ENCODE measurements around the gene DDX41. TPM values are rescaled to one million over a fixed set of nuclear protein-coding genes. Genes with fewer than 3 reads are reported as not detected.

DDX41 gene
- total and polyA plus RNA-seq, 2 donors (not counting 1 experiment from before 2014, with no cell fraction given) = 110 to 168 TPM

DNA sequence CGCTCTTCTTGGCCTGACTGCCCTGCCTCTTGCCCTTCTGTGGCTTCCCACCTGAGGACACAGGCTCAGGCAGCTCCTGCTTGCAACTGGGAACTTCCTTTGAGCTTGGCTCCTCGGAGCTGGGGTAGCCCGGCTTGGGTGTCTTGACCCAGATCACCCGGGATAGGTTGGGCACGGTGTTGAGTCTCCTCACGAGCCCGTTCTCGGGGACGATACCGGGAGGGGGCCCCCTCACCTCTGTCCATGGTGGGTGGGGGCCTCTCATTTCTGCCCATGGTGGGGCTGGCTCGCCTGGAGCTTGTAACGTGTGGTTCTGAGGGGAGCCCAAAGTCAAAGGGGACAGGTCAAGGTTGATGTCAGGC, 7.8 kb upstream of the DDX41 start:
- H3K79me2 ChIP-seq (ENCODE audit: control insufficient read depth, insufficient read depth, low read length) = peaks cover 22% of the 10 kb centered on the region
- H3K4me2 ChIP-seq (replicated peaks; ENCODE audit: low read depth, low read length, poor library complexity, severe bottlenecking) = no peak overlapping the region
- H4K20me1 ChIP-seq (ENCODE audit: control insufficient read depth, insufficient read depth, low read length, poor library complexity, severe bottlenecking) = peaks cover 20% of the 10 kb centered on the region
- 98% methylated on average over 7 of the region's 12 CpGs for WGBS (ENCODE audit: insufficient coverage)
- ATAC-seq (ENCODE audit: low read depth) (no peak), DNase-seq (no peak)
- no peaks in the 10 kb centered on the region for H3K27me3 ChIP-seq (replicated peaks in 1 of 4; ENCODE audit: control extremely low read depth in 1 of 4, control insufficient read depth in 3 of 4, insufficient read depth in 4 of 4, low read length in 3 of 4)
- H2AFZ ChIP-seq (ENCODE audit: insufficient read depth, low read depth, low read length, poor library complexity, severe bottlenecking) = no peak overlapping the region
- H3K9me3 Mint-ChIP-seq (ENCODE audit: insufficient read depth) = no peaks in the 10 kb centered on the region
- H3K4me1 Mint-ChIP-seq = peaks cover 16% of the 10 kb centered on the region
- intact Hi-C loops (cut with micrococcal nuclease) = no loop called here
- no peak overlapping the region for H3K27ac Mint-ChIP-seq
- ChIA-PET CTCF (interaction anchor here (1.0 kb wide), 1 partner anchor 13 kb away, joined by 3 read pairs; no protein-coding TSS in a partner anchor), POLR2A (no interaction called here)
- H3K4me3 Mint-ChIP-seq = no peak overlapping the region
- H3K27me3 Mint-ChIP-seq = no peaks in the 10 kb centered on the region
- H3K27ac ChIP-seq (ENCODE audit: low read length in 2 of 2) = no peak overlapping the region
- no peak overlapping the region for H3K9ac ChIP-seq (ENCODE audit: low read length)
- peaks cover 0 to 4% of the 10 kb centered on the region in 2 donors for H3K4me1 ChIP-seq (ENCODE audit: control insufficient read depth in 2 of 2, insufficient read depth in 2 of 2, low read length in 2 of 2)
- no peak overlapping the region for H3K4me3 ChIP-seq (ENCODE audit: control extremely low read depth in 1 of 5, extremely low read depth in 1 of 5, insufficient read depth in 1 of 5, low read depth in 2 of 5, low read length in 4 of 5)
- no peaks in the 10 kb centered on the region for H3K9me3 ChIP-seq (ENCODE audit: control extremely low read depth in 1 of 3, control insufficient read depth in 2 of 3, insufficient read depth in 1 of 3, low read length in 2 of 3)
- peaks cover 1 to 80% of the 10 kb centered on the region in 2 experiments for H3K36me3 ChIP-seq (replicated peaks in 1 of 2; ENCODE audit: control extremely low read depth in 1 of 2, control insufficient read depth in 1 of 2, extremely low read depth in 1 of 2, insufficient read depth in 2 of 2, low read length in 1 of 2)
- TF ChIP-seq, protein P1, sequence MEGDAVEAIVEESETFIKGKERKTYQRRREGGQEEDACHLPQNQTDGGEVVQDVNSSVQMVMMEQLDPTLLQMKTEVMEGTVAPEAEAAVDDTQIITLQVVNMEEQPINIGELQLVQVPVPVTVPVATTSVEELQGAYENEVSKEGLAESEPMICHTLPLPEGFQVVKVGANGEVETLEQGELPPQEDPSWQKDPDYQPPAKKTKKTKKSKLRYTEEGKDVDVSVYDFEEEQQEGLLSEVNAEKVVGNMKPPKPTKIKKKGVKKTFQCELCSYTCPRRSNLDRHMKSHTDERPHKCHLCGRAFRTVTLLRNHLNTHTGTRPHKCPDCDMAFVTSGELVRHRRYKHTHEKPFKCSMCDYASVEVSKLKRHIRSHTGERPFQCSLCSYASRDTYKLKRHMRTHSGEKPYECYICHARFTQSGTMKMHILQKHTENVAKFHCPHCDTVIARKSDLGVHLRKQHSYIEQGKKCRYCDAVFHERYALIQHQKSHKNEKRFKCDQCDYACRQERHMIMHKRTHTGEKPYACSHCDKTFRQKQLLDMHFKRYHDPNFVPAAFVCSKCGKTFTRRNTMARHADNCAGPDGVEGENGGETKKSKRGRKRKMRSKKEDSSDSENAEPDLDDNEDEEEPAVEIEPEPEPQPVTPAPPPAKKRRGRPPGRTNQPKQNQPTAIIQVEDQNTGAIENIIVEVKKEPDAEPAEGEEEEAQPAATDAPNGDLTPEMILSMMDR (IDR thresholded peaks at IDR 0.05) = no peak
- TF ChIP-seq EZH2 (IDR thresholded peaks at IDR 0.05; ENCODE audit: borderline replicate concordance, insufficient read depth, low read depth, low read length, poor library complexity, severe bottlenecking) = no peak

GRCh38 chr5:177523711-177524538, 7.2 kb upstream of the DDX41 start:
- intact Hi-C loops (cut with micrococcal nuclease) = no loop called here
- Histone ChIP-seq H4K20me1 (ENCODE audit: control insufficient read depth, insufficient read depth, low read length, poor library complexity, severe bottlenecking) (peaks cover 20% of the 10 kb centered on the region), H3K9me3 (ENCODE audit: control extremely low read depth in 1 of 3, control insufficient read depth in 2 of 3, insufficient read depth in 1 of 3, low read length in 2 of 3) (no peaks in the 10 kb centered on the region), H3K4me2 (replicated peaks; ENCODE audit: low read depth, low read length, poor library complexity, severe bottlenecking) (no peak overlapping the region), H3K4me1 (ENCODE audit: control insufficient read depth in 2 of 2, insufficient read depth in 2 of 2, low read length in 2 of 2) (peaks cover 0 to 10% of the 10 kb centered on the region in 2 donors), H3K4me3 (ENCODE audit: control extremely low read depth in 1 of 5, extremely low read depth in 1 of 5, insufficient read depth in 1 of 5, low read depth in 2 of 5, low read length in 4 of 5) (no peak overlapping the region), H3K79me2 (ENCODE audit: control insufficient read depth, insufficient read depth, low read length) (peaks cover 27% of the 10 kb centered on the region), H3K36me3 (replicated peaks in 1 of 2; ENCODE audit: control extremely low read depth in 1 of 2, control insufficient read depth in 1 of 2, extremely low read depth in 1 of 2, insufficient read depth in 2 of 2, low read length in 1 of 2) (peaks cover 0 to 74% of the 10 kb centered on the region in 2 experiments), H3K27me3 (replicated peaks in 1 of 4; ENCODE audit: control extremely low read depth in 1 of 4, control insufficient read depth in 3 of 4, insufficient read depth in 4 of 4, low read length in 3 of 4) (no peaks in the 10 kb centered on the region), H3K9ac (ENCODE audit: low read length) (no peak overlapping the region), H2AFZ (ENCODE audit: insufficient read depth, low read depth, low read length, poor library complexity, severe bottlenecking) (no peak overlapping the region), H3K27ac (ENCODE audit: low read length in 2 of 2) (peak overlapping the region in 1 of 2 donors; percentile 15)
- 96% methylated on average over 19 of the region's 19 CpGs for WGBS (ENCODE audit: insufficient coverage)
- no peak overlapping the region for H3K27ac Mint-ChIP-seq
- H3K27me3 Mint-ChIP-seq = no peaks in the 10 kb centered on the region
- no peaks in the 10 kb centered on the region for H3K9me3 Mint-ChIP-seq (ENCODE audit: insufficient read depth)
- no peak for ATAC-seq (ENCODE audit: low read depth)
- no peak overlapping the region for H3K4me3 Mint-ChIP-seq
- ChIA-PET CTCF (interaction anchor here (1.0 kb wide), 1 partner anchor 13 kb away, joined by 3 read pairs; no protein-coding TSS in a partner anchor), POLR2A (no interaction called here)
- no peak for DNase-seq
- H3K4me1 Mint-ChIP-seq = peaks cover 20% of the 10 kb centered on the region
- TF ChIP-seq, protein P1 (IDR thresholded peaks at IDR 0.05) = no peak
- TF ChIP-seq EZH2 (IDR thresholded peaks at IDR 0.05; ENCODE audit: borderline replicate concordance, insufficient read depth, low read depth, low read length, poor library complexity, severe bottlenecking) = no peak

All from B cell (primary cell).